DMS114 treated with DMSO at 0.1 percent for 48 hours (cell line): ENCODE data around the gene L1TD1.
"Not testable (repeated sequence)": the region's sequence is repeated elsewhere in the genome, so short reads cannot be mapped to it uniquely, and the experiment has no call there.

ENCODE experiments used
- DNase-seq: peaks from one replicate; lab custom pipeline; 2025; ENCODE audit not compliant: unreplicated experiment; lab: John Stamatoyannopoulos, UW

Gene L1TD1

GRCh38 chr1:62233926-62234450, 39.3 kb downstream of the L1TD1 start:
- no peak for DNase-seq

- DNase-seq: no peak
These were observed 40.0 kb downstream of the L1TD1 start for GRCh38 chr1:62234688-62235087.

GRCh38 chr1:62235576-62235975, 40.9 kb downstream of the L1TD1 start:
- no peak for DNase-seq

GRCh38 chr1:62237361-62237760, 42.7 kb downstream of the L1TD1 start:
- no peak for DNase-seq

- DNase-seq: no peak
These were observed 43.3 kb downstream of the L1TD1 start for GRCh38 chr1:62237950-62238374.

- DNase-seq: no peak
These were observed 43.9 kb downstream of the L1TD1 start for GRCh38 chr1:62238507-62238906.

GRCh38 chr1:62239652-62240403, 45.2 kb downstream of the L1TD1 start:
- DNase-seq: not testable (repeated sequence)

- no peak for DNase-seq
These were observed 46.2 kb downstream of the L1TD1 start for GRCh38 chr1:62240651-62241370.

GRCh38 chr1:62241371-62242131, 46.9 kb downstream of the L1TD1 start:
- no peak for DNase-seq

- DNase-seq: not testable (repeated sequence)
These were observed 49.7 kb downstream of the L1TD1 start for GRCh38 chr1:62244380-62244779.

- no peak for DNase-seq
These were observed 50.6 kb downstream of the L1TD1 start for GRCh38 chr1:62245201-62245600.

GRCh38 chr1:62247391-62248168, 52.9 kb downstream of the L1TD1 start:
- no peak for DNase-seq

GRCh38 chr1:62250126-62250726, 55.6 kb downstream of the L1TD1 start:
- DNase-seq: no peak

- no peak for DNase-seq
These were observed 64.9 kb downstream of the L1TD1 start for GRCh38 chr1:62259551-62259950.

GRCh38 chr1:62260688-62261087, 66.0 kb downstream of the L1TD1 start:
- DNase-seq: no peak
